Measurements from ENCODE around the gene RABGAP1. TPM values are rescaled to one million over a fixed set of nuclear protein-coding genes. Genes with fewer than 3 reads are reported as not detected.

RABGAP1 gene
- polyA plus RNA-seq, 1 of the 3 experiments (the other 2 are of a cell fraction), result 20.2 TPM

DNA sequence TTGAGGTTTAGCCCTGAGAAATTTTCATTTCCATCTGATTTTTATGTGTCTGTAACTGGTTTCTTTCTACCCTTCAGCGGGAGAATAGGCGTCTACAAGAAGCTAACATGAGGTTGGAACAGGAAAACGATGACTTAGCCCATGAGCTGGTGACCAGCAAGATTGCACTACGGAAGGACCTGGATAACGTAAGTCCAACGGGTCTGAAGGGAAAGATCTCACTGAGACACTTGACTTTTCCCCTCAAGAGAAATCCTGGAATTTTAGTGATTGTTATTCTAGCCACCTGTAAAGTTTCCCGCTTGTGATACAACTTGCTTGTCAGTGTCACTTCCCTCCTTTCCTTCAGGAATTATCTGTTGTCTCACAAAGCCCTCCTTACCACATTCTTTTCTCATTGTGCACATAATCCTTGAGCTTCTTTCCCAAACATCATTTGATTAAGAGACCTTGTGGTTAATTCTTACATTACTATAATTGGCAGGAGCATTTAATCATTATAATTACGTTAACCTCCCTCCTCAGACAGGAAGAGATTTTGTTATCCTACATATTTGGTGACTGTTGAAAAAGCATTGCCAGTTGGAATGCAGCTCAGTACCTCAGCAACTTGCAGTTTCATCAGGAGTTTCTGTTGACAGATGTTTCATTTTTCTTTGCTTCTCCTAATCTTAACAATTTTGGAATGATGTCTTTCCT, 149.5 kb downstream of the RABGAP1 start (continued):
- no peak for TF ChIP-seq ZBTB33 (IDR thresholded peaks at IDR 0.05; ENCODE audit: borderline replicate concordance, low read depth)
- no peak for TF ChIP-seq ELF1 (IDR thresholded peaks at IDR 0.05)
- no peak for TF ChIP-seq MXI1 (IDR thresholded peaks at IDR 0.05; ENCODE audit: low read depth, low read length)
- no peak for TF ChIP-seq SIN3A (IDR thresholded peaks at IDR 0.05; ENCODE audit: borderline replicate concordance, low read depth, low read length)
- TF ChIP-seq MEF2A (IDR thresholded peaks at IDR 0.05; ENCODE audit: borderline replicate concordance, low read depth), result no peak
- peak; percentile 62; the same call in 1 of the 2 replicates for TF ChIP-seq POLR2AphosphoS5 (IDR thresholded peaks at IDR 0.05; ENCODE audit: low read depth, low read length)
- no peak for TF ChIP-seq USF1 (IDR thresholded peaks at IDR 0.05; ENCODE audit: borderline replicate concordance, low read depth)
- TF ChIP-seq, protein P1, sequence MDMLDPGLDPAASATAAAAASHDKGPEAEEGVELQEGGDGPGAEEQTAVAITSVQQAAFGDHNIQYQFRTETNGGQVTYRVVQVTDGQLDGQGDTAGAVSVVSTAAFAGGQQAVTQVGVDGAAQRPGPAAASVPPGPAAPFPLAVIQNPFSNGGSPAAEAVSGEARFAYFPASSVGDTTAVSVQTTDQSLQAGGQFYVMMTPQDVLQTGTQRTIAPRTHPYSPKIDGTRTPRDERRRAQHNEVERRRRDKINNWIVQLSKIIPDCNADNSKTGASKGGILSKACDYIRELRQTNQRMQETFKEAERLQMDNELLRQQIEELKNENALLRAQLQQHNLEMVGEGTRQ (IDR thresholded peaks at IDR 0.05; ENCODE audit: borderline replicate concordance, low read depth, low read length), result no peak

GRCh38 chr9:123090956-123091355, 150.1 kb downstream of the RABGAP1 start:
- CTCF ChIA-PET, result interaction anchor here (0.7 to 5.3 kb wide), 7 partner anchors 8 to 592 kb away, joined by 3 to 37 read pairs (median 4); no protein-coding TSS in a partner anchor
- no peaks in the 10 kb centered on the region; the same call in 1 of the 2 replicates for H3K79me2 ChIP-seq (ENCODE audit: insufficient read depth)
- H3K9me2 ChIP-seq, result no peaks in the 10 kb centered on the region
- no peaks in the 10 kb centered on the region for H3K9me3 ChIP-seq
- no peaks in the 10 kb centered on the region for H3K27me3 ChIP-seq (ENCODE audit: insufficient read depth)
- no peak overlapping the region for H3K4me3 ChIP-seq (ENCODE audit: low read depth in 2 of 2, low read length in 1 of 2)
- TF ChIP-seq NFIC (IDR thresholded peaks at IDR 0.05; ENCODE audit: borderline replicate concordance) (no peak), RFX5 (IDR thresholded peaks at IDR 0.05; ENCODE audit: low read length) (no peak), SIN3A (IDR thresholded peaks at IDR 0.05; ENCODE audit: borderline replicate concordance, low read depth, low read length) (no peak), USF1 (IDR thresholded peaks at IDR 0.05; ENCODE audit: borderline replicate concordance, low read depth) (no peak), ZBTB33 (IDR thresholded peaks at IDR 0.05; ENCODE audit: borderline replicate concordance, low read depth) (no peak), POLR2AphosphoS5 (IDR thresholded peaks at IDR 0.05; ENCODE audit: low read depth, low read length) (no peak), SMC3 (IDR thresholded peaks at IDR 0.05; ENCODE audit: low read depth, low read length) (no peak), TEAD4 (IDR thresholded peaks at IDR 0.05; ENCODE audit: borderline replicate concordance, insufficient read depth) (no peak), NRF1 (IDR thresholded peaks at IDR 0.05; ENCODE audit: low read depth, low read length) (no peak), ELF1 (IDR thresholded peaks at IDR 0.05) (no peak)
- TF ChIP-seq, protein P2, sequence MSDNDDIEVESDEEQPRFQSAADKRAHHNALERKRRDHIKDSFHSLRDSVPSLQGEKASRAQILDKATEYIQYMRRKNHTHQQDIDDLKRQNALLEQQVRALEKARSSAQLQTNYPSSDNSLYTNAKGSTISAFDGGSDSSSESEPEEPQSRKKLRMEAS (IDR thresholded peaks at IDR 0.05; ENCODE audit: low read depth), result no peak
- peak overlapping the region; percentile 67 to 69 for H3K27ac ChIP-seq (ENCODE audit: low read depth in 2 of 2, low read length in 1 of 2)
- peaks cover 13% of the 10 kb centered on the region for H4K20me1 ChIP-seq (ENCODE audit: insufficient read depth)
- WGBS (ENCODE audit: low lambda C conversion rate), result 80% methylated on average over 2 of the region's 2 CpGs
- H3K4me2 ChIP-seq, result no peak overlapping the region
- no peak overlapping the region for H3K9ac ChIP-seq
- no peak overlapping the region for H2AFZ ChIP-seq (ENCODE audit: low read depth)
- peaks cover 5 to 27% of the 10 kb centered on the region in 2 experiments; a peak in 3 of 4 replicates for H3K4me1 ChIP-seq (ENCODE audit: control insufficient read depth in 1 of 2, insufficient read depth in 2 of 2, low read depth in 1 of 2, low read length in 1 of 2)
- peaks cover 29% of the 10 kb centered on the region for H3F3A ChIP-seq (replicated peaks; ENCODE audit: insufficient read depth)
- DNase-seq, result no peak
- H3K36me3 ChIP-seq (replicated peaks in 1 of 2; ENCODE audit: control insufficient read depth in 1 of 2, insufficient read depth in 2 of 2, low read length in 1 of 2), result peaks cover 60 to 70% of the 10 kb centered on the region in 2 experiments
- POLR2A ChIA-PET, result no interaction called here
